Measurements from ENCODE around the gene SCAF1.

Gene SCAF1

DNA sequence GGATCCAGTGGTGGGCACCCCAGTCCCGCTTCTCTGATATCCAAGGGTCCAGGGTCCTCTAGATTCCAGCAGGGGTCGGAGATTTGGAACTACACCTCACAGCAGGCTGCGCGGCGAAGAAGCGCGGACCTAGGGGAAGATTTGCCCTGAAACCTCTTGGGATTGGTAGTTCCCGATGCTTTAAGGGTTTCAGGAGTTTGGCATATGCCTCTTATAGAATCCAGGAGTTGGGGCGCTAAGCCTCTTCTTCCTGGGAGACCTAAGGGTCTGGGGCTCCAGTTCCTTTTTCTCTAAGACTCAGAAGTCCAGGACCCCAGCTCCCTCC lies 24.1 kb downstream of the SCAF1 start:
- no peak for DNase-seq (ENCODE audit: low read depth)

DNA sequence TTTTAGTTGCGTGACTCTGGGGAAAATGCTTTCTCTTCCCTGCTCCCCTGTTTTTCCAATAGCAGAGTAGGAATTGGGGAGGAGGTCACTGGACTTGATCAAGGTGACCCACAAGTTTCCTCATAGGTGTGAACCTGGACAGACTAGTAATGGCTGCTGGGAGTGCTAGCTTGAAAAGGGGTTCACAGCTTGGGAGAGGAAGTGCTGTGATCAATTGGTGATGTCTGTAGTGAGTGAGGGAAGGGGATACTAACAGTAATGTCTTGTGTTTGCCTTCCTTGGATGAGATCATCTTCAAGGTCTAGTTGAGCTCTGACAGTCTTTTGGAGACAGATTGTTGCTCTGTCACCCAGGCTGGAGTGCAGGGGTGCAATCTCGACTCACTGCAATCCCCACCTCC lies 25.5 kb downstream of the SCAF1 start:
- no peak for DNase-seq (ENCODE audit: low read depth)

DNA sequence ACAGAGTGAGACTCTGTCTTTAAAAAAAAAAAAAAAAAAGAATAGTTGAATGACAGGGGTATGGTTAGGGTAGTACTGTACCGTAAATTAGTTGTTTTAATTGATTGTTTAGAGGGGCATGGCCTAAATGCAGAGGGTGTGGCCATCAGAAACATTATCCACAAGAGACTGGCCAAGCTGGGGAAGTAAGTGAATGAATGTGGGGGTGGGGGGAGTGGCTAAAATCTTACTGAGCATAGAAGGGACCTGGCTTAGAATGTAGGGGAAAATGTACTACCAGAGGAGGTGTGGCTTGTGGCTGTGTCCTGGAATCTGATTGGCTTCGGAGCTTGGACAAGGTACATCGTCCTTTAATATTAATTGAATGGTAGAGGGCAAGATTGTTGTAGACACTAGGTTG lies 27.5 kb downstream of the SCAF1 start:
- no peak for DNase-seq (ENCODE audit: low read depth)

DNA sequence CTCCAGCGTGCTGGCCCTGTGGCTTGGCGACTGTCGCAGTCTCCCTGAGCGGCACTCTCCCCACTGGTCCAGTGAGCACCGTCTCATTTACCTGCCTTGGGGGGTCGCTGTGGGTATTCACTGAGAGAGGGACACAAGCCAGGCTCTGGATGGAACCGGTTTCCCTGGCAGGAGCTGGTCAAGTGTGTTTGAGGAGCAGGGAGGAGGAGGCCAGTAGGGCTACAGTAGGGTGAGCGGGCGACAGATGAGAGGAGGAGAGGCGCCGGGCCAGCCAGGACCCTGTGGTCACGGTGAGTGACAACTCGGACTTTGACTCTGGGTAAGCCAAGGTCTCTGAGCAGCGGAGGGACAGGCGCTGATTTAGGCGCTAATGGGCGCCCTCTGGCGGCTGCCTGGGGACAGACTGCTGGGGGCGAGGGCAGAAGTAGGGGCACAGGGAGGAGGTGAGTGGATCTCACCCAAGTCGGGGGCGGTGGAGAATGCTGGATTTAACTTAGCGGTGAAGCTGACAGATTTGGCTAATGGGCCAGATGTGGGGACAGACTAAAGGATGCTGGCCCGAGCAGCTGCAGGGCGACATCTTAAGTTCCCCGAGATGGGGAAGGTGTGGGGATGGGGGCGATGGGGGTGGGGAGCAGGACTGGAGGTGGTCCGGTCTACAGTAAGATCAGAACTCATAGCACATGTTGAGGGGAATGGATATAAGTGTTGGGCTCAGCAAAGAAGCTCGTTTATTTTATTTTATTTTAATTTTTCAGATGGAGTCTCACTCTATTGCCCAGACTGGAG lies 30.3 kb downstream of the SCAF1 start:
- no peak for DNase-seq (ENCODE audit: low read depth)

DNA sequence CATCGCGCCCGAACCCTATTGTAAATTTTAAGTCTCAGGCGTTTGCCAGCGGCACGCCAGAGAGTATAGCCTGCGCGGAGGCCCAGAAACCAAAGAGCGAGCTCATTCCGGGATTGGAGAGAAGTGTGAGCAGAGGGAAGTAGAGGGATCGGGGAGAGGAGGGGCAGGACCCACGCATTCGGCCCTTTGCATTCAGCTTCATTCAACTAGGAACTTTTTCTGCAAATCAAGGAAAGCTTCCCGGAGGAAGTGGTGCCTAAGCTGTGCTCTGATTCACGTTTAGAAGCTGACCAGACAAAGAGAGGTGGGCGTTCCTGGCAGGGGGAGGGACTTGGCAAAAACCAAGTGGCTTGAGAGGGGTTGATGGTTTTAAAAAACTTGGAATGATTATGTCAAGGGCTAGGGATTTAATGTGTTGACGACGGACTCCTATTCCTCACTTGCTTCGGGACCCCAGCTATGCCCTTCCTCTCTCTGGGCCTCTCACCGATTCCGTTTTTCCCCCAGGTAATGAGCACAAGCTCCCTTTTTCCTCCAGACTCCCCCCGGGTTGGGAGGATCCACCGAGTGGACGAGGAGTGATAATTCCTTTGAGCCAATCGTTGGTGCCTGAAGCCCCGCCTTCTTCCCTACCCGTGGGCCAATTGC lies 34.3 kb downstream of the SCAF1 start:
- DNase-seq (ENCODE audit: low read depth): peak; percentile 92

DNA sequence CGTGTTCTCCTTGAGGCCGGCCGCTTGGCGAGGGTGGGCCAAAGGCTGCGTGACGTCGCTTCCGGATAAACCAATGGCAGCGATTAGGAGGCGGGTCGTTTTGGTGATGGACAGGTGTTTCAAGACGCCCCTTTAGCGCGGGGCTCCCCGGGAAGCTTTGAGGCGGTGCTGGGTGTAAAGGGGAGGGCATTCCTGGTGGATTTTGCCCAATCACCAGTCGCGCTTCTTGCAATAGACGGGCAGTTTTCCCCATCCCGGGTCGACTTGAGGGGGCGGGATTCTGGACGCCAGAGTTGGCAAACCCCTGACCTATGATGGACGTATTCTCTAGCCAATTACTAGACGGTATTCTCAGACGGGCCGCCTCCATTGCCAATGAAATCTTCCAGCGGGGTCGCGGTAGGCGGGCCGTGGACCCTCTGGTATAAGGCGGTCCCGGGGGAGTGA lies 34.8 kb downstream of the SCAF1 start:
- peak; percentile 100 for DNase-seq (ENCODE audit: low read depth)

DNA sequence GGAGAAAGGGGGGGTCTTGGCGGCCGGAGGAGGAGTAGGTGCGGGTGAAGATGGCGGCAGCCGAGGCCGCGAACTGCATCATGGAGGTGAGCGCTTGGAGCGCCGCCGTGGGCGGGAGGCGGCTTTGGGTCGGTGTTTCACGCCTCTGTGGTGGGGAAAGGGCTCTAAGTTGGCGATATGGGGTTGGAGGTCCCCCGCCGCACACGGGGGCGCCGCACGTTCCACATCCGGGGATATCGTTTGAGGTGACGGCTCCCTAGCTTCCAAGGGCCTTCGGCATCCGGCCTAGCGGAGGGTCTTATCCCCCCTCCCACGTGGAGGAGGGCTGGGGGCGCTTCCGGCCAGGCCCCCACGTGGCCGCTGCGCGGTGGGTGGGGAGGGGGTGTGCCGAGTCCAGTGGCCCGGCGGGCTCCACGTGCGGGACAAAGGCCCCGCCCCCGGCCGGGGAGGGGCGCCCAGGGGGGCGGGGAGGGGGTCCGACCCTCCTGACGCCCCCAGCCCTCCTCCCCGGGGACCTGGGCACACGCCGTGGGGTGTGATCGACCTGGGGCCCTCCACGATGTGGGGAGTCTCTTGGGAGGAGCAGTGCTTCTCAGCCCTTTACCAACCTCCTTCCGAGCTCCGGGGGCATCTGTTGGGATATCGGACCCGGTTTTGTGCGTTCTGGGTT lies 35.4 kb downstream of the SCAF1 start, which contains the start of gene PRMT1:
TSS of gene PRMT1 (plus strand) at position 41 of the 670 bp plus-strand sequence. CDS start at position 51, 10 bp downstream.
- DNase-seq (ENCODE audit: low read depth): peak; percentile 89

DNA sequence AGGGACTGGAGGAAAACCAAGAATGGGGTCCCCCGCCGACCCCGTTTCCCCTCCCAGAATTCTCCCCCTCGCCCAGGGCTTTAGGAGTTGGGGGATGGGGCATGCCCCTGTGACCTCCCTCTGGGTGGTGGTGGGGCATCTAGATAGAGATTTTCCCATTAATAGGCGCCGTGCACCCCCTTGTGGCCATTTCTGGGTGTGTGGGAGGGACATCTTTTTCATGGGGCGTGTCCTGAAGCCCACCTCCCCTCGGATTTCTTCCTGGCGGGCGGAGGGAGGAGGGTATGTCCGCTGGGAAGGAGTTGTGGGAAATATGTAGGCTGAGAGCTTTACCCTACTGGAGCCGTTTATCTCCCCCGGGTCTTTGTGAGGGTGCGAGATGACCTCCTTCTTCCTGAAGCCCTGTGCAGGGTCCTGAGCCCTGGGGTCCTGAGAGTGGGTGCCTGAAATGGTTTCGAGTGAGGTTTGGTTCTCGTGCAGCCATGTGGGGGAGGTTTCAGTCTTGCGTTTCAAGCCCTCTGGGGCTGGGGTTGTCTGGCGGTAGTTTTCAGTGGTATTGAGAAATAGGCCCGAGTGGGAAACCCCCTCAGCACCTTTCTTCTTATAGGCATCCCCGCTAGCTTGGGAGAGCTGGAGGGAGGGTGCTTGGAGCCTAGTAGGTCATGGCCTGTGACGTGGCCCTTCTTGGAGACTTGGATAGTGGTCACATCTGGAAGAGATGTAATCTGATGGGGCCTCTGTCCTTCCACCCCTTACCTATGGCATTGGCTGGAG lies 36.1 kb downstream of the SCAF1 start:
- peak; percentile 79 for DNase-seq (ENCODE audit: low read depth)

DNA sequence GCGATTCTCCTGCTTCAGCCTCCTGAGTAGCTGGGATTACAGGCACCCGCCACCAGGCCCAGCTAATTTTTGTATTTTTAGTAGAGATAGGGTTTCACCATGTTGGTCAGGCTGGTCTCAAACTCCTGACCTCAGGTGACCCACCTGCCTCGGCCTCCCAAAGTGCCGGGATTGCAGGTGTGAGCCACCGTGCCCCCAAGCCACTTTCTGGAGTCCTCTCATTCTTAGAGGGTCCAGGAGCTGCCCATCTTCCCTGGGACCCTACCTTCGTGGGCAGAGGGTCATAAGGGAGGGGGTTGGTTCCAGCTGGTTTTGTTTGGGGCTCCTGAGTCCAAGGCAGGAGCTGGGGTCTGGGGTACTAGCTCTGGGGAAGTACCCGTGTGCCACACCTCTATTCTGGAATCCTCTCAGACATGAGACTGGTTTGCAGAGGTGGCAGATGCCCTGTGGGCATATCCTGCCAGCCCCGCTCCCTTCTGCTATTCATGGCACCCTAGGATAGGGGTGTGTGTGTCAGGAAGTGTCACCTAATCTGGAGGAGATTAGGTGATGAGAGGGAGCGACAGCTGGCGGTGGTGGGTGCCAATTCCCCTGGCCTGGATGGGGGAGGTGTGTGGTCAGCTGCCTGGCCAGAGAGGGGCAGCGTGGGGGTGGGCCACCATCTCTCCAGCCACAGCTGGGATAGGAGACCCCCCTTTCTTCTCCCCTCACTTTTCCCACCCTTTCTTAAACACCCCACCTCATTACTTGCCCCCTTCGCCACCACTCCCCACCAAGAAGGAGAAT lies 37.2 kb downstream of the SCAF1 start:
- no peak for DNase-seq (ENCODE audit: low read depth)

DNA sequence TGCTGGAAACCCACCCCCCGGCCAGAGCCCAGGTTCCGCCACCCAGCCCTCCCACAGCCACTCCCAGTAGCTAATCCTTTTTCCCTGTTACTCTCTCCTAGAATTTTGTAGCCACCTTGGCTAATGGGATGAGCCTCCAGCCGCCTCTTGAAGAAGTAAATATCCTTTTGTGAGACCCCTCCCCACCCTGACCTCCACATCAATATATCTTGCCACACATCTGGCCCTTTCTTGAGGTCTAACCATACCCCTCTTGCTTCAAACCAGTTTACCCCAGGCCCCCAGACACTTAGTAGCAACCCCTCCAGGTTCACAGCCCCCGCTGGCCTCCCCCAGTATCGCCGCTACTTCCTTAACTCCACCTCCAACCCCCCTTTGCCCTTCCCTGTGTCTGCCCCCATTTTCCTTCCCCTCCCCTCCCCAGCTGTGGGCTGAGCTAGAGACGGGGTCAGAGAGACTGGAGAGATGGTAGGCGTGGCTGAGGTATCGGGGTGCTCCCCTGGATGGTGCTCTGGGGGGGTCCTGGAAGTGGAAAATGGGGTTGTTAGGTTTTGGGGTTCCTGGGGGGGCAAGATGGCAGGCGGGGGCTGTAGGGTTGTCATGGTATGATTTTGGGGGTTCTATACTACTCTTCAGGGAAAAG lies 37.9 kb downstream of the SCAF1 start:
- DNase-seq (ENCODE audit: low read depth): no peak

DNA sequence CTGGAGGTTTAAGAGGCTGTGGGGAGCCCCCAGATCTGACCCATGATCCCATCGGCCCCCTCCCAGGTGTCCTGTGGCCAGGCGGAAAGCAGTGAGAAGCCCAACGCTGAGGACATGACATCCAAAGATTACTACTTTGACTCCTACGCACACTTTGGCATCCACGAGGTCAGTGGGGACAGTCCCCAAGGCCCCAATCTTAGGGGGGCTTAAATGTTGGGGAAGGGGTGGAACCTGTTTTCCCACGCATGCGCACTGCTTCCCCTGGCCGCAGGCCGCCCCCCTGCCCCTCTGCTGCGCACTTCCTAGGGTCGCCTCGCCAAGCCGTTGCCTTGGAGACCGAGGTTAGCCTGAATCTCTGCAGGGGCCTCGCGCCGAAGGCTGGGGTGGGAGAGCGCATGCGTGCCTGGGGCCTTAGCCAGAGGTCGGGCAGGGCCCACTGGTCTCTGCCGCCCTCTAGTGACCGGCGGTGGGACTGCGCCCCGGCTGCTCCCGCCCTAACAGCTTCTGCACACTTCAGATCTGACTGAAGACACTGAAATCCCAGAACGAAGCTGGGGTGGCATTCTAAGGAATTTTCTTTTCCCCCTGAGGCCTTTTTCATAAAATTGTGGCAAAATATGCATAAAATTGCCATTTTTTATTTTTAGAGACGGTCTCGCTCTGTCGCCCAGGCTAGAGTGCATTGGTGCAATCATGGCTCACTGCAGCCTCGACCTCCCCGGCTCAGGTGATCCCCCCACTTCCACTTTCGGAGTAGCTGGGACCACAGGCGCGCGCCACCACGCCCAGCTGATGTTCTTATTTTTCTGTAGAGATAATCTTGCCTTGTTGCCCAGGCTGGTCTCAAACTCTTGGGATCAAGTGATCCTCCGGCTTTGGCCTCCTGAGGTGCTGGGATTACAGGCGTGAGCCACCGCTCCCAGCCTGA lies 38.7 kb downstream of the SCAF1 start:
- no peak for DNase-seq (ENCODE audit: low read depth)

DNA sequence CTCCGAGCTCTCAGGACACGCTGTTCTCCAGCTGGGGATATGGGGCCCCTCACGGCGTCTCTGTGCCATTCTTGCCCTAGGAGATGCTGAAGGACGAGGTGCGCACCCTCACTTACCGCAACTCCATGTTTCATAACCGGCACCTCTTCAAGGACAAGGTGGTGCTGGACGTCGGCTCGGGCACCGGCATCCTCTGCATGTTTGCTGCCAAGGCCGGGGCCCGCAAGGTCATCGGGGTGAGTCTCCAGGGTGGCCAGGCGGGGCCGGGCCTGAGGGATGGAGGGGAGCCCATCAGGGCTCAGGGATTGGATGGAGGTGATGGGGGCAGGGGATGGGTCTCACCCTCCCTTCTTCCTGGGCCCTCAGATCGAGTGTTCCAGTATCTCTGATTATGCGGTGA lies 39.8 kb downstream of the SCAF1 start:
- no peak for DNase-seq (ENCODE audit: low read depth)

DNA sequence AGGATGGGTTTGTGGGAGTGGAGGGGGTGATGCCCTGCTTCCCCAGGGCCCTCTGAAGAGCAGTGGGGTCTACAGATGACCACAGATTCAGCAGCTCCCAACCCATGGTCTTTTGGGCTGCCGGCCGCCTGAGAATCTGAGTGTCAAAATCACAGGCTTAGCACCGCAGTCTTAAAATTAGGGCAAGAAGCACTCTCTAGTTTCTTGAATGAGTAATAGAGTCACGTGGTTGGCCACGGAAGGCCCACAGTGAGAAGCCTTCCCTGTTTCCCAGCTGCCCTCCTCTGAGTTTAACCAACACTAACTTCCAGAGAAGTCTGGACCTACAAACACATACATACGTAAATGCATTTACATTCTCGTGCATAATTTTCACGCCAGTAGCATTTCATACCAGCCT lies 40.3 kb downstream of the SCAF1 start:
- DNase-seq (ENCODE audit: low read depth): no peak

DNA sequence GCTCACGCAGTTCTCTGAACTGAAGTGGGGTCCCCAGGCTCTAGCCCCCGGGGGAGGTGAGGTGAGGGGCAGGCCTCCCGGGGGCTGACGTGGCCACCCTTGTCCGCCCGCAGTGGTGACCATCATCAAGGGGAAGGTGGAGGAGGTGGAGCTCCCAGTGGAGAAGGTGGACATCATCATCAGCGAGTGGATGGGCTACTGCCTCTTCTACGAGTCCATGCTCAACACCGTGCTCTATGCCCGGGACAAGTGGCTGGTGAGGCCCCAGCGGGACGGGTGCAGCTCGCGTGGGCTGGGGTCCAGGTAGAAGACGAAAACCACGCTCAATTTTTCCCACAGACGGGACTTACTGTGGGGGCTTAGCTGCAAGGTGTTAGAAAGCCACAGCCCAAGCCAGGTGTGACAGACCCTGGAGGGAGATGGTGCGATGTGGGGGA lies 41.8 kb downstream of the SCAF1 start:
- no peak for DNase-seq (ENCODE audit: low read depth)

DNA sequence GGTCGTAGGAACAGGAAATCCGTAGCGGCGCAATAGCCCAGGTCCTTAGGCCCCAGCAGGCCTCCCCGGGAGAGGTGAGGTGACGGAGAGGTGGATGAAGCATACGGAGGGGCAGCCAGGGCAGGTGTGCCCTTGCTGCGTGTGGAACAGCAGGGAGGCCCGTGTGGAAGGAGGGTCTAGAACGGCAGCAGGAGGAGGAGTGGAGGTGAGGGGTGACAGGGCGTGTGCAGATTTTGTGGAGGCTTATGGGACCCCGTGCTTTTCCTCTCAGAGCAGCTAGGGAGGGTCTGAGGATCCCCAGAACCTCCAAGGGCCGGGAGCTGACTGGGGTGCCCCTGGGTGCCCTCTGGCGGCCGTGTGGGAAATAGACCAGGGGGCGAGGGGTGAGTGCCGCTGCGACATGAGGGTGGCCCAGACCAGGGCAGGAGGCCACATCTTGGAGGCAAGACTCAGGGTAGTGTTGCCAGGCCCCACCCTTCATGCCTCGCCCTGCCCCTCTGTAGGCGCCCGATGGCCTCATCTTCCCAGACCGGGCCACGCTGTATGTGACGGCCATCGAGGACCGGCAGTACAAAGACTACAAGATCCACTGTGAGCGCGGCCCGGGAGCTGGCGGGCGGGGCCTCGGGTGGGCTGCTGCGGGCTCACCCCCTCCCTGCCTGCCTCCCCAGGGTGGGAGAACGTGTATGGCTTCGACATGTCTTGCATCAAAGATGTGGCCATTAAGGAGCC lies 42.4 kb downstream of the SCAF1 start:
- DNase-seq (ENCODE audit: low read depth): no peak

DNA sequence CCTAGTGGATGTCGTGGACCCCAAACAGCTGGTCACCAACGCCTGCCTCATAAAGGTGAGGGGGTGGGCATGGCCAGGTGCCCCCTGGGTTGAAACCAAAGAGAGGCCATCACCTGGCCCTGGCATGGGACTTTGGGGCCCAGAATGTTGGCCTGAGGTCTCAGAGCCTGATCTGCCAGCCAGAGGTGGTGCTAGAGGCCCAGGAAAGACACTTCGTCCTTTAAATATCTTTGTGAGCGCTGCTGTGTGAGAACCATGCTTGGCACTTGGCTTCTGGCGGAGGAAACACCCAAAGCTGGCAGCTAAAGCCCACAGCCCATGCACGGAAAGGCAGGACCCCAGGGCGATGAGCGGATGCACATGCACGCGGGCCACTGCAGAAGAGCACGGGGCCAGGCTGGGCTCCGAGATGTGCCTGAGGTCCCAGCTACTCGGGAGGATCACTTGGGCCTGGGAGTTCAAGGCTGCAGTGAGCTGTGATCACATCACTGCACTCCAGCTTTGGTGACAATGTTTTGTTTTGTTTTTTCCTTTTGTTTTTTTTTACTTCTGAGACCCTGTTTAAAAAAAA lies 43.1 kb downstream of the SCAF1 start:
- DNase-seq (ENCODE audit: low read depth): no peak

DNA sequence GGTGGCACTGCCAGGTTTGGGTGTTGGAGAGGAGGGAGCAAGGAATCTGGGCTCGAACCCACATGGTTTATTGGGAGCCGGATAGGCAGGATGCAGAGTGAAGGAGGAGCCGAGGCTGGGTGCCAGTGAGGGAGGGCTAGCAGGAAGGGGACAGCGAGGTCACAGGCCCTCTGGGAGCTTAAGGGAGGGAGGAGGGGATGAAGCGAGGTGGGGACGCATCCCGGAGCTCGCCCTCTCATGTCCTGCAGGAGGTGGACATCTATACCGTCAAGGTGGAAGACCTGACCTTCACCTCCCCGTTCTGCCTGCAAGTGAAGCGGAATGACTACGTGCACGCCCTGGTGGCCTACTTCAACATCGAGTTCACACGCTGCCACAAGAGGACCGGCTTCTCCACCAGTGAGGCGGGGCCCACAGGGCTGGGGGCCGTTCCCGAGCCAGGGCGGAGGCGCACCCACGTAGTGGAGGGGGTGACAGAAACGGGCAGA lies 43.9 kb downstream of the SCAF1 start:
- no peak for DNase-seq (ENCODE audit: low read depth)

DNA sequence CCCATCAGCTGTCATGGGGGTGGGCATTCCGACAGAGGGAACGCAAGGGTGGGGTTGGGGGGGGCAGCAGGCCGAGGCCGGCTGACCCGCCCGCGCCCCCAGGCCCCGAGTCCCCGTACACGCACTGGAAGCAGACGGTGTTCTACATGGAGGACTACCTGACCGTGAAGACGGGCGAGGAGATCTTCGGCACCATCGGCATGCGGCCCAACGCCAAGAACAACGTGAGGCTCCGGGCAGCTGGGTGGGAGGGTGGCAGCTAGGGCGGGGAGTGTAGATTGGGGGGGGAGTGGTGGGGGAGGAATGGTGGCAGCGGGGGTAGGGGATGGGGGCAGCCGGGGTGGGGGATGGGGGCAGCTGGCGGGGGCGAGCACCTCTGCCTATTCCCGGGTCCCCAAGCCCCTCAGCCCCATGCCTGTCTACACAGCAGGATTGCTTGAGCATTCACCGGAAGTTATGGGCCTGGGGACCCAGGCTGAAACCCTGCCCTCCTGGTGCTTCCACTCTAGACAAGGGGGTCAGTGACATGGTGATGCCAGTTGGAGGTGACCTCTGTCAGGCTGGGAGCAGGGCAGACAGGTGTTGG lies 44.6 kb downstream of the SCAF1 start:
- no peak for DNase-seq (ENCODE audit: low read depth)
